HG03175 (cell line): Measurements from ENCODE around the gene GABRG1.

Experiments
- ATAC-seq: cut with Tn5 transposase; IDR thresholded peaks from one replicate; pipeline ENCODE4 v1.9.1; 2021; ENCODE audit warnings: mild to moderate bottlenecking, moderate library complexity; ENCODE audit not compliant: unreplicated experiment

GABRG1 gene

DNA sequence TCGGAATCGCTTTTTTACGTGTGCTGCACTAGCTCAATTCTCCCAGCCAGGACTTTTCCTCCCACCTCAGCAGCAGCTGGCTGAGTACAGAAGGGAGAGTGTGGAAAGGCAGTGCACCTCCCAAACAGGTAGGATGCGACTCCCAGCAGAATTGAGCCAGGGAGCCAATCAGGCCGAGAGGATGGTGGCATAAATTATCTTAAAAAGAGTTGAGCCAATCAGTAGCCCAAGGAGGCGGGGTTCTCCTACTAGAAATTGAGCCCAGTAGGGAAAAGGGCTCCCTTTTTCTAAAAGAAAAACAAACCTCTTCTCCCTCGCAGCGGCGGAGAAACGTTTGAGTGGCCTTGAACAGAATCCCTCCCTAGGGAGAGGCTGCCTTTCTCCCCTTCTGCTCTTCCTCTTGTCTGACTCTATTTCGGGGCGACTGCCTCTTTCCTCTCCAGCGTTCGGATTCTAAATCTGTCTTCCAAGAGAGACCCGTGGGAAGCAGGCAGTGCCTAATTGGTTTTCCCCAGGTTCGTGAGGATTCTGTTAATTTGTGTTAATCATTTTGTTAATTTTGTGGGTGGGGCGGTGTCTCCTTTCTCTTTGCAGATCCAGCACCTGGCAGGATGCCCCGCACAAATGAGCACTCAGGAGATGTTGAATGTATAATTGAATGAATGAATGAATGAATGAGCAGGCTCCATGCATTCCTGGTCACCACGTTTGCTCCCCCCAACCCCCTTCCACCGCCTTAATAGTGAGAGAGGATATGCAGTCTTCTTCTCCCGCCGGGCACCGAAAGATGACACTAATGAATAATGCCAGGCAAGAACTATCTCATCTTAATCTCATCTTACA is at the start of gene GABRG1:
Gene GABRG1 (minus strand): TSS at position 142 of the 843 bp plus-strand sequence. CDS start 141 bp downstream, at position 1.
- ATAC-seq = no peak

- no peak for ATAC-seq
Measured at GRCh38 chr4:46146993-46147392, 23.1 kb upstream of the GABRG1 start.

DNA sequence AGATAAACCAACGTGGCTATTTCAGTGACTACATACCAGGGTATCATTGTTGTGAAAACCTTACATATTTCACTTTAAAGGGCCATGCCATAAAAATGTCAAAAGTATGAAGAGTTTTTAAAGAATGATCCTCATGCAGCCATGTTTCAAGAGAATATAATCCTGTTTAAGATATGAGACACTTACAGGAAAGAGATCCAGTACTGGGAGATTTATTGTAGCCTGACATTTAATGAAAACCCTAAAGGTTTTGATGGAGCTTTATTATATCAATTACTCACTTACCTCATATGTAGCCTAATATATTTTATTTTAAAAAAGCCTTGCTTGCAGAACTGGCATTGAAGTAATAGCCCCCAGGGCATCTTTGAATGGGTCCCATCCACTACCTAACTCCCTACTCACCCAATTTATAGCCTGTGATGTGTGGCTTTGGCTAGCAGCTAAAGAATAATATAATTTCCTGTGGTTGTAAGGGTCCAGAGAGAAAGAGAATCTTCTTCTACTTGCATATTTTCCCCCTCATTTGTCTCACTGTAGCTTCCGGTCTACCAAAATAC is 7.7 kb upstream of the GABRG1 start:
- ATAC-seq = no peak

- no peak for ATAC-seq
Measured at GRCh38 chr4:46124773-46125413, 1.0 kb upstream of the GABRG1 start.

- no peak for ATAC-seq
Measured at GRCh38 chr4:46081674-46082073, 42.2 kb downstream of the GABRG1 start.

GRCh38 chr4:46081248-46081647 is 42.6 kb downstream of the GABRG1 start:
- ATAC-seq = no peak

DNA sequence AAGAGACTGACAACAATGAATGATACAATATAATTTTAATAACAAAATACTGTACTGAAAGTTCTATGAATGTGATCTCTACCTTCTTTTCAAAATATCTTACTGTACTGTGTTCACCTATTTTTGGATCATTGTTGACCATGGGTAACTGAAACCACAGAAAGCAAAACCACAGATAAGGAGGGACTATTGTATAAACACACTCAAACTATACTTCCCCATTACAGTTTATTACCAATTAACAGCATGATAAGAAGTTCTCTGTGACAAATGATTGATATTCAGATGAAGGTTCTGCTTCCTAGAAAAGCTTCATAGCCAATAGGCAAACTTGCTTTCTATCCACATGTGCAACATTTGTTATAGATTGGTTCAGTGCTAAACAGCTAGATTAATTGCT is 50.1 kb downstream of the GABRG1 start:
- no peak for ATAC-seq

- ATAC-seq = no peak
Measured at GRCh38 chr4:46051392-46051791, 72.5 kb downstream of the GABRG1 start.

DNA sequence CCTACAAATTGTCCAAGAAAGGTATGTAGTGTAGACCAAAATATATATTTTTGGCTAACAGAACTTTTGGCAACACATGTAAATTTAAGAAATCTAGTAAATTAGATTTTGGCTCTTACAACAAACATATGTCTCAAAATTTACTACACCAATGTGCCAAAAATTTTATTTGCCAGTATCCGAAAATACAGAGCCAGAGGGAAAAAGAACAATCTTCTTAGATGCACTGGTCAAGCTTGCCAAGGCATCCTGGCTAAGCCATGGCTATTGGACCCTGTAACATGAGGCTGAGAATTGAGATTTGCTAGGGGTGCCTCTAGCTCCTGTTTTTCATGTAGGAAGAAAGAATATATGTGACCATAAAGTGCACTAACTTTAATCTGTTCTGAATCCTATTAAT is 91.8 kb downstream of the GABRG1 start:
- ATAC-seq = no peak

DNA sequence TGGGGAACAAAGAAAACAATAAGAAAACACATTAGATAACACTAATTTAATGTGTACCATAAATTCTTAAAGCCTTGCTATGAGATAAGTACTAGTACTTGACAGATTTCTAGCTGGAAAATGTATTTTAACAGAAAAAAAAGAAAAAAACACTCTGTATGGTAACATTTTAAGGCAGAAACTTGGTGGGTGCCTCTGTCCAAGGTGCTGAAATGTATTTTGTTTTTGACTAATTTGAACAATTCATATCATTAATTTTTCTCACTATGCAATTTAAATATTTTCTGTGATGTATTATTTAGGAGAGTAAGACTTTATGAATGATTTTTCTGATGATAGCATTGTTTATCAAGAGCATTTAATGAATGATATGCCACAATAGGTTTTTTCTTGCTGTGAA is 107.5 kb downstream of the GABRG1 start:
- no peak for ATAC-seq

- ATAC-seq = no peak
Measured at GRCh38 chr4:45992728-45993127, 131.1 kb downstream of the GABRG1 start.

DNA sequence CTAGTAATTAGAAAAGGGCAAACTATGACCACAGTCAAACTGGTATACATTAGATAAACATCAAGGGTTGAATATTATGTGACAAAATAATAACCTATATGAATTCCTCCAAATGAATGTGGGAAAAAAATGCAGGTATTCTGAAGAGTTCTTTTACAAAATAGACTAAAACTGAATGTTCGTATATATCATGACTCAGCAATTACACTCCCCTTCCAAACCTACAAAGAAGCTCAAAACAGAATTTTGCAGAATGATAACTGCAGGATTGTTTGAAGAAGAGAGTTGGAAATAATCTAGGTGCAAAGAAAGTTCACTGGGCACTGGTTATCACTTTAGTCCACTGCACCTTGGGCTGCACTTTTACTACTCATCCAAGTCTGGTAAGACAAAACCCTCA is 134.1 kb downstream of the GABRG1 start:
- no peak for ATAC-seq

GRCh38 chr4:45987858-45988257 is 136.0 kb downstream of the GABRG1 start:
- ATAC-seq = no peak
